HG03432 (cell line): ENCODE results near the gene LRRC37A3.
A peak's percentile ranks its signal among the peaks of the same experiment; 100 is the strongest.
"Not testable (repeated sequence)": the region's sequence is repeated elsewhere in the genome, so short reads cannot be mapped to it uniquely, and the experiment has no call there.

ENCODE experiments used
- ATAC-seq: cut with Tn5 transposase; IDR thresholded peaks from one replicate; pipeline ENCODE4 v1.9.1; 2021; ENCODE audit warnings: mild to moderate bottlenecking, moderate library complexity; ENCODE audit not compliant: unreplicated experiment

LRRC37A3 gene

GRCh38 chr17:64927444-64927843 is 8.2 kb upstream of the LRRC37A3 start:
- ATAC-seq: peak; percentile 65

- not testable (repeated sequence) for ATAC-seq
Observed at GRCh38 chr17:64926430-64926829, 7.2 kb upstream of the LRRC37A3 start.

GRCh38 chr17:64925244-64925643 is 6.0 kb upstream of the LRRC37A3 start:
- not testable (repeated sequence) for ATAC-seq

GRCh38 chr17:64923051-64923568 is 3.8 kb upstream of the LRRC37A3 start:
- ATAC-seq: not testable (repeated sequence)

- no peak for ATAC-seq
Observed at GRCh38 chr17:64920419-64921172, 1.3 kb upstream of the LRRC37A3 start.

GRCh38 chr17:64920026-64920418 is 744 bp upstream of the LRRC37A3 start:
- ATAC-seq: no peak

- ATAC-seq: peak; percentile 47
Observed at GRCh38 chr17:64918842-64919288, 413 bp downstream of the LRRC37A3 start.

- ATAC-seq: not testable (repeated sequence)
Observed at GRCh38 chr17:64917540-64917939, 1.7 kb downstream of the LRRC37A3 start.

- ATAC-seq: not testable (repeated sequence)
Observed at GRCh38 chr17:64915244-64915643, 4.0 kb downstream of the LRRC37A3 start.

- not testable (repeated sequence) for ATAC-seq
Observed at GRCh38 chr17:64910191-64910514, 9.1 kb downstream of the LRRC37A3 start.

GRCh38 chr17:64909511-64910190 is 9.6 kb downstream of the LRRC37A3 start:
- not testable (repeated sequence) for ATAC-seq

GRCh38 chr17:64904069-64904468 is 15.2 kb downstream of the LRRC37A3 start:
- ATAC-seq: not testable (repeated sequence)

GRCh38 chr17:64897136-64897535 is 22.1 kb downstream of the LRRC37A3 start:
- not testable (repeated sequence) for ATAC-seq

GRCh38 chr17:64874210-64874609 is 45.1 kb downstream of the LRRC37A3 start:
- ATAC-seq: not testable (repeated sequence)

GRCh38 chr17:64847504-64848466 is 71.5 kb downstream of the LRRC37A3 start:
- not testable (repeated sequence) for ATAC-seq

GRCh38 chr17:64846892-64847291 is 72.4 kb downstream of the LRRC37A3 start:
- ATAC-seq: not testable (repeated sequence)

- not testable (repeated sequence) for ATAC-seq
Observed at GRCh38 chr17:64843918-64844317, 75.4 kb downstream of the LRRC37A3 start.

GRCh38 chr17:64842900-64843299 is 76.4 kb downstream of the LRRC37A3 start:
- ATAC-seq: not testable (repeated sequence)

- ATAC-seq: not testable (repeated sequence)
Observed at GRCh38 chr17:64840960-64841359, 78.3 kb downstream of the LRRC37A3 start.

- ATAC-seq: not testable (repeated sequence)
Observed at GRCh38 chr17:64838513-64838912, 80.8 kb downstream of the LRRC37A3 start.
